Measurements from ENCODE around the gene TMEM52. TPM values are rescaled to one million over a fixed set of nuclear protein-coding genes. Genes with fewer than 3 reads are reported as not detected.

TMEM52 gene
- total RNA-seq, 1 experiment from 2014 or later = 6.4 TPM

GRCh38 chr1:1946540-1946939 is 27.5 kb upstream of the TMEM52 start:
- intact Hi-C loops (cut with micrococcal nuclease; ENCODE audit: unreplicated experiment) = no loop called here
- CTCF ChIA-PET = interaction anchor here (0.7 kb wide), 1 partner anchor 100 kb away, joined by 3 read pairs; no protein-coding TSS in a partner anchor

DNA sequence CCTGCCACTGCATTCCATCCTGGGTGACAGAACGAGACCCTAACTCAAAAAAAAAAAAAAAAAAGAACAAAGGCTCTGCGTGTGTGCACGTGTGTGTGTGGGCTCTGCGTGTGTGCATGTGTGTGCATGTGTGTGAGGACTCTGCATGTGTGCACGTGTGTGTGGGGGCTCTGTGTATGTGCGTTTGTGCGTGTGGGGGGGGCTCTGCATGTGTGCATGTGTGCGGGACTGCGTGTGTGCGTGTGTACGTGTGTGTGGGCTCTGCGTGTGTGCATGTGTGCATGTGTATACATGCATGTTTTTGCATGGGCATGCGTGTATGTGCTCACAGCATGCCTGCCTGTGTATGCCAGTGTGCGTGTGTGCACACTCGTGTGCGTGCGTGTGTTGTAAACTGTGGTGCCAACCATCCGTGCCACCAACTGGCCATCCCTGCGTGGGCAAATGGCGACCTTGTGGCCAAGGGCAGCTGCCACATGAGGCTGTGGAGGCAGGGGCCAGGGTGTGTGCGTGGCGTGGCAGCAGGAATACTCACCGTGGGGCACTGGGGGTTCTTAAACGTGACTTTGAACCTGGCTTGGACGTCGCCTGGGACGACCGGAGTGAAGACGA is 26.8 kb upstream of the TMEM52 start:
- H3K9me3 Mint-ChIP-seq (ENCODE audit: unreplicated experiment) = no peaks in the 10 kb centered on the region
- no peaks in the 10 kb centered on the region for H3K27me3 ChIP-seq (replicated peaks; ENCODE audit: control insufficient read depth, insufficient read depth, low read length)
- H3K4me1 Mint-ChIP-seq (ENCODE audit: low read depth, unreplicated experiment) = no peaks in the 10 kb centered on the region
- TF ChIP-seq, protein P1, sequence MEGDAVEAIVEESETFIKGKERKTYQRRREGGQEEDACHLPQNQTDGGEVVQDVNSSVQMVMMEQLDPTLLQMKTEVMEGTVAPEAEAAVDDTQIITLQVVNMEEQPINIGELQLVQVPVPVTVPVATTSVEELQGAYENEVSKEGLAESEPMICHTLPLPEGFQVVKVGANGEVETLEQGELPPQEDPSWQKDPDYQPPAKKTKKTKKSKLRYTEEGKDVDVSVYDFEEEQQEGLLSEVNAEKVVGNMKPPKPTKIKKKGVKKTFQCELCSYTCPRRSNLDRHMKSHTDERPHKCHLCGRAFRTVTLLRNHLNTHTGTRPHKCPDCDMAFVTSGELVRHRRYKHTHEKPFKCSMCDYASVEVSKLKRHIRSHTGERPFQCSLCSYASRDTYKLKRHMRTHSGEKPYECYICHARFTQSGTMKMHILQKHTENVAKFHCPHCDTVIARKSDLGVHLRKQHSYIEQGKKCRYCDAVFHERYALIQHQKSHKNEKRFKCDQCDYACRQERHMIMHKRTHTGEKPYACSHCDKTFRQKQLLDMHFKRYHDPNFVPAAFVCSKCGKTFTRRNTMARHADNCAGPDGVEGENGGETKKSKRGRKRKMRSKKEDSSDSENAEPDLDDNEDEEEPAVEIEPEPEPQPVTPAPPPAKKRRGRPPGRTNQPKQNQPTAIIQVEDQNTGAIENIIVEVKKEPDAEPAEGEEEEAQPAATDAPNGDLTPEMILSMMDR (IDR thresholded peaks at IDR 0.05; ENCODE audit: insufficient read depth in 1 of 2, low read depth in 1 of 2, low read length in 1 of 2, severe bottlenecking in 1 of 2, unreplicated experiment in 1 of 2) = no peak
- ChIA-PET CTCF (no interaction called here), POLR2A (no interaction called here)
- H3K27me3 Mint-ChIP-seq (ENCODE audit: insufficient read depth, unreplicated experiment) = peaks cover 6% of the 10 kb centered on the region
- no peaks in the 10 kb centered on the region for H3K9me3 ChIP-seq
- H3K36me3 ChIP-seq (ENCODE audit: control insufficient read depth, insufficient read depth, low read length) = no peaks in the 10 kb centered on the region
- DNase-seq = no peak
- no peak overlapping the region for H3K27ac Mint-ChIP-seq (ENCODE audit: unreplicated experiment)
- no peaks in the 10 kb centered on the region for H3K4me1 ChIP-seq
- intact Hi-C loops (cut with micrococcal nuclease; ENCODE audit: unreplicated experiment) = no loop called here
- H3K4me3 Mint-ChIP-seq (ENCODE audit: unreplicated experiment) = no peak overlapping the region
- no TSS peak for BruUV-seq (replicated peaks)
- no peak overlapping the region for H3K4me3 ChIP-seq (ENCODE audit: low read depth, low read length)
- H3K36me3 Mint-ChIP-seq (ENCODE audit: insufficient read depth, unreplicated experiment) = no peaks in the 10 kb centered on the region

More at GRCh38 chr1:1946540-1946939, 27.5 kb upstream of the TMEM52 start:
- no peak for DNase-seq
- no peaks in the 10 kb centered on the region for H3K36me3 ChIP-seq (ENCODE audit: control insufficient read depth, insufficient read depth, low read length)
- Mint-ChIP-seq H3K27ac (ENCODE audit: unreplicated experiment) (no peak overlapping the region), H3K4me3 (ENCODE audit: unreplicated experiment) (no peak overlapping the region), H3K9me3 (ENCODE audit: unreplicated experiment) (no peaks in the 10 kb centered on the region), H3K4me1 (ENCODE audit: low read depth, unreplicated experiment) (no peaks in the 10 kb centered on the region), H3K27me3 (ENCODE audit: insufficient read depth, unreplicated experiment) (peaks cover 6% of the 10 kb centered on the region), H3K36me3 (ENCODE audit: insufficient read depth, unreplicated experiment) (no peaks in the 10 kb centered on the region)
- BruUV-seq (replicated peaks) = no TSS peak
- POLR2A ChIA-PET = no interaction called here
- TF ChIP-seq, protein P1 (IDR thresholded peaks at IDR 0.05; ENCODE audit: insufficient read depth in 1 of 2, low read depth in 1 of 2, low read length in 1 of 2, severe bottlenecking in 1 of 2, unreplicated experiment in 1 of 2) = no peak
- no peaks in the 10 kb centered on the region for H3K4me1 ChIP-seq
- H3K4me3 ChIP-seq (ENCODE audit: low read depth, low read length) = no peak overlapping the region
- H3K27me3 ChIP-seq (replicated peaks; ENCODE audit: control insufficient read depth, insufficient read depth, low read length) = no peaks in the 10 kb centered on the region
- no peaks in the 10 kb centered on the region for H3K9me3 ChIP-seq

GRCh38 chr1:1943834-1944570 is 24.9 kb upstream of the TMEM52 start:
- H3K4me3 ChIP-seq (ENCODE audit: low read depth, low read length) = peak overlapping the region; percentile 58
- H3K27ac Mint-ChIP-seq (ENCODE audit: unreplicated experiment) = no peak overlapping the region
- POLR2A ChIA-PET = no interaction called here

More at GRCh38 chr1:1943834-1944570, 24.9 kb upstream of the TMEM52 start:
- BruUV-seq (replicated peaks) = no TSS peak
- CTCF ChIA-PET = interaction anchor here (0.8 to 1.6 kb wide), 7 partner anchors 17 to 251 kb away, joined by 3 to 12 read pairs (median 4); partner anchors contain the start of gene FAAP20
- H3K4me3 Mint-ChIP-seq (ENCODE audit: unreplicated experiment) = peak overlapping the region; percentile 65
- Histone ChIP-seq H3K4me1 (no peaks in the 10 kb centered on the region), H3K36me3 (ENCODE audit: control insufficient read depth, insufficient read depth, low read length) (no peaks in the 10 kb centered on the region), H3K9me3 (no peaks in the 10 kb centered on the region), H3K27me3 (replicated peaks; ENCODE audit: control insufficient read depth, insufficient read depth, low read length) (no peaks in the 10 kb centered on the region)
- H3K27me3 Mint-ChIP-seq (ENCODE audit: insufficient read depth, unreplicated experiment) = no peaks in the 10 kb centered on the region
- no peaks in the 10 kb centered on the region for H3K9me3 Mint-ChIP-seq (ENCODE audit: unreplicated experiment)
- H3K36me3 Mint-ChIP-seq (ENCODE audit: insufficient read depth, unreplicated experiment) = no peaks in the 10 kb centered on the region
- TF ChIP-seq, protein P1 (IDR thresholded peaks at IDR 0.05; ENCODE audit: insufficient read depth in 1 of 2, low read depth in 1 of 2, low read length in 1 of 2, severe bottlenecking in 1 of 2, unreplicated experiment in 1 of 2) = peak; percentile 77 to 83
- intact Hi-C loops (cut with micrococcal nuclease; ENCODE audit: unreplicated experiment) = loop anchor here (1.0 kb wide), 1 partner anchor 102 kb away; no protein-coding TSS in a partner anchor
- no peaks in the 10 kb centered on the region for H3K4me1 Mint-ChIP-seq (ENCODE audit: low read depth, unreplicated experiment)
- DNase-seq = peak; percentile 70 to 78

Data from Caco-2 (cell line).